HepG2 (cell line): Measurements from ENCODE around the gene AGER. TPM values are rescaled to one million over a fixed set of nuclear protein-coding genes. Genes with fewer than 3 reads are reported as not detected.
A peak's percentile ranks its signal among the peaks of the same experiment; 100 is the strongest.
"Not testable (repeated sequence)": the region's sequence is repeated elsewhere in the genome, so short reads cannot be mapped to it uniquely, and the experiment has no call there.

Experiments
- ATAC-seq: fragments of 200-7000 bp; cut with Tn5 transposase; 3 replicates; pipeline ENCODE4 v1.9.1; 2020; ENCODE audit warnings: mild to moderate bottlenecking, moderate library complexity
- BruUV-seq: library from RNA; stranded (reverse); fragments of 400-500 nt; replicated peaks from 2 replicates; lab custom pipeline; 2021; lab: Mats Ljungman, UMichigan
- CTCF ChIA-PET: fragments of 300-600 bp; formaldehyde crosslinking; extraction: SDS; loops from one replicate; lab custom pipeline; 2021; ENCODE audit warnings: low total read pairs, inconsistent platforms, low intra/inter-chr PET ratio; lab: Yijun Ruan, JAX
- POLR2A ChIA-PET: fragments of 350-600 bp; sonication (Branson Sonifier 250); formaldehyde crosslinking; loops from one replicate; lab custom pipeline; 2020; ENCODE audit warnings: antibody characterized with exemption, inconsistent platforms; lab: Yijun Ruan, JAX
- DNase-seq: peaks from one replicate; pipeline ENCODE4 v3.0.0-alpha.2; 2015; ENCODE audit warnings: low spot score
- FAIRE-seq: peaks from 3 replicates; lab custom pipeline; 2011; peaks lifted over from hg19 to GRCh38; lab: Jason Lieb, UNC
- H2AFZ ChIP-seq: one replicate; pipeline ENCODE4 v1.6.1; 2011; ENCODE audit warnings: low read length, inconsistent platforms
- H3K27ac ChIP-seq: fragments of 300-600 bp; 3 replicates; pipeline ENCODE4 v1.8.0; 2011; ENCODE audit warnings: mixed run types, mild to moderate bottlenecking, mixed read lengths, low read length, inconsistent platforms; ENCODE audit not compliant: insufficient read depth; ENCODE audit errors: extremely low read length
- H3K27me3 ChIP-seq, 2 experiments: fragments of 200-600 bp in 1 of 2; 2 replicates in 1 of 2; 3 replicates in 1 of 2; pipeline versions ENCODE4 v1.6.0 to v1.8.0; 2011; ENCODE audit warnings: low read length in 2 of 2, mild to moderate bottlenecking in 2 of 2, moderate library complexity in 2 of 2, inconsistent platforms in 1 of 2; ENCODE audit not compliant: insufficient read depth in 2 of 2, control insufficient read depth in 1 of 2
- H3K36me3 ChIP-seq, 2 experiments: fragments of 200-600 bp in 1 of 2; replicated peaks in 1 of 2; 2 replicates in 1 of 2; 3 replicates in 1 of 2; pipeline versions ENCODE4 v1.5.1 to v1.8.0; 2011; ENCODE audit warnings: low read length in 2 of 2, inconsistent platforms in 1 of 2; ENCODE audit not compliant: insufficient read depth in 2 of 2, control insufficient read depth in 1 of 2
- H3K4me1 ChIP-seq: 2 replicates; pipeline ENCODE4 v1.5.1; 2012; ENCODE audit warnings: low read length, inconsistent platforms; ENCODE audit not compliant: insufficient read depth
- H3K4me2 ChIP-seq: 2 replicates; pipeline ENCODE4 v1.6.0; 2011; ENCODE audit warnings: low read depth, low read length, inconsistent platforms
- H3K4me3 ChIP-seq, 3 experiments: fragments of 200-600 bp in 1 of 3; sonication (generic), shearing (Covaris generic) in 1 of 3; replicated peaks in 1 of 3; 2 replicates each; pipeline ENCODE4 v1.5.1; 2011 to 2016; ENCODE audit warnings: low read length in 3 of 3, inconsistent platforms in 2 of 3, low read depth in 2 of 3, mild to moderate bottlenecking in 2 of 3, control low read depth in 1 of 3, mixed read lengths in 1 of 3; ENCODE audit not compliant: insufficient read depth in 1 of 3
- H3K79me2 ChIP-seq: one replicate; pipeline ENCODE4 v1.6.1; 2011; ENCODE audit warnings: low read length, inconsistent platforms; ENCODE audit not compliant: insufficient read depth
- H3K9ac ChIP-seq: 2 replicates; pipeline ENCODE4 v1.6.0; 2011; ENCODE audit warnings: mild to moderate bottlenecking, low read depth, low read length, inconsistent platforms; ENCODE audit not compliant: insufficient read depth
- H3K9me3 ChIP-seq: 2 replicates; pipeline ENCODE4 v1.5.1; 2012; ENCODE audit warnings: mild to moderate bottlenecking, low read length
- H4K20me1 ChIP-seq: 2 replicates; pipeline ENCODE4 v1.6.0; 2011; ENCODE audit warnings: inconsistent platforms, mild to moderate bottlenecking, low read length, moderate library complexity; ENCODE audit not compliant: insufficient read depth
- AGO2 ChIP-seq: fragments of 200-400 bp; formaldehyde crosslinking; optimal IDR thresholded peaks from 2 replicates; pipeline ENCODE3; 2017; ENCODE audit warnings: mild to moderate bottlenecking, low read depth, low read length, moderate library complexity
- HCFC1 ChIP-seq: fragments of 150-350 bp; IDR thresholded peaks from 2 replicates; pipeline ENCODE4 v1.6.1; 2014; ENCODE audit warnings: low read depth, low read length
- NKX3-1 ChIP-seq: sonication (generic); formaldehyde crosslinking; IDR thresholded peaks from 2 replicates; pipeline ENCODE4 v1.5.0; 2020; ENCODE audit warnings: missing genetic modification reagents
- PCBP2 ChIP-seq: fragments of 200-400 bp; formaldehyde crosslinking; optimal IDR thresholded peaks from 2 replicates; pipeline ENCODE3; 2018; ENCODE audit warnings: low read length, low read depth; ENCODE audit not compliant: poor library complexity, severe bottlenecking
- POLR2A ChIP-seq, 2 experiments: IDR thresholded peaks; 2 replicates each; pipeline ENCODE4 v1.6.1; 2011; ENCODE audit warnings: low read depth in 2 of 2, low read length in 2 of 2, mild to moderate bottlenecking in 1 of 2, moderate library complexity in 1 of 2; ENCODE audit not compliant: insufficient read depth in 1 of 2
- POLR2G ChIP-seq: fragments of 200-400 bp; formaldehyde crosslinking; IDR thresholded peaks from 2 replicates; pipeline ENCODE4 v1.6.1; 2018; ENCODE audit warnings: mild to moderate bottlenecking, low read depth, low read length, moderate library complexity
- RXRB ChIP-seq: IDR thresholded peaks from 2 replicates; pipeline ENCODE4 v1.6.1; 2016; ENCODE audit warnings: borderline replicate concordance, missing genetic modification reagents, missing compliant biosample characterization
- TEAD2 ChIP-seq: sonication (generic); formaldehyde crosslinking; IDR thresholded peaks from 2 replicates; pipeline ENCODE4 v1.9.0; 2021; ENCODE audit warnings: missing genetic modification reagents
- WGBS: methylation state at CpG from one replicate; pipeline ENCODE4 v1.1.6; 2017; ENCODE audit warnings: low lambda C conversion rate; 5-methylcytosine and 5-hydroxymethylcytosine counted together
- in situ Hi-C: cut with HindIII; loops from 2 replicates; pipeline ENCODE4 v1.10.0; 2017; ENCODE audit warnings: low pct_unique_long_range_greater_than_20kb; ENCODE audit not compliant: extremely low pct_ligation_motif_present
- intact Hi-C: fragments of 100-400 bp; cut with micrococcal nuclease; formaldehyde crosslinking; loops from one replicate; pipeline ENCODE4 v1.10.0; 2022; ENCODE audit not compliant: unreplicated experiment
- polyA plus RNA-seq, 8 experiments: library from polyadenylated mRNA; depleted of rRNA in 3 of 8; stranded (reverse) in 7 of 8; unstranded in 1 of 8; fragments of >200 nt; fragmentation: Illumina TruSeq in 4 of 8; extraction: Trizol in 4 of 8; gene quantifications; 2 replicates each; pipeline versions ENCODE4 v1.2.1 to v1.2.3, GENCODE V29; 2011 to 2016; ENCODE audit warnings: low read depth in 4 of 8, missing spikeins in 1 of 8, mixed read lengths in 1 of 8; ENCODE audit not compliant: insufficient read depth in 1 of 8
- total RNA-seq, 5 experiments: library from RNA; depleted of rRNA; stranded (reverse); fragments of >200 nt; fragmentation: Illumina TruSeq; extraction: Trizol; gene quantifications; 2 replicates each; pipeline ENCODE4 v1.2.3, GENCODE V29; 2016; ENCODE audit warnings: low read depth in 1 of 5
- TF ChIP-seq, protein P1 (sequence below): sonication (generic); formaldehyde crosslinking; IDR thresholded peaks from 2 replicates; pipeline ENCODE4 v1.5.0; 2020; ENCODE audit warnings: missing genetic modification reagents, mild to moderate bottlenecking, borderline replicate concordance
- TF ChIP-seq, protein P2 (sequence below): sonication (generic); formaldehyde crosslinking; IDR thresholded peaks from 2 replicates; pipeline ENCODE4 v1.5.0; 2020; ENCODE audit warnings: mild to moderate bottlenecking, missing genetic modification reagents, borderline replicate concordance
- TF ChIP-seq, protein P3 (sequence below): sonication (generic); formaldehyde crosslinking; IDR thresholded peaks from 2 replicates; pipeline ENCODE4 v1.8.1; 2023; ENCODE audit warnings: missing genetic modification reagents, inconsistent platforms, borderline replicate concordance

AGER gene
- total and polyA plus RNA-seq, 2 of the 13 experiments (the other 11 are each of a cell fraction or from before 2014, with no cell fraction given), result 1.9 to 5.1 TPM

DNA sequence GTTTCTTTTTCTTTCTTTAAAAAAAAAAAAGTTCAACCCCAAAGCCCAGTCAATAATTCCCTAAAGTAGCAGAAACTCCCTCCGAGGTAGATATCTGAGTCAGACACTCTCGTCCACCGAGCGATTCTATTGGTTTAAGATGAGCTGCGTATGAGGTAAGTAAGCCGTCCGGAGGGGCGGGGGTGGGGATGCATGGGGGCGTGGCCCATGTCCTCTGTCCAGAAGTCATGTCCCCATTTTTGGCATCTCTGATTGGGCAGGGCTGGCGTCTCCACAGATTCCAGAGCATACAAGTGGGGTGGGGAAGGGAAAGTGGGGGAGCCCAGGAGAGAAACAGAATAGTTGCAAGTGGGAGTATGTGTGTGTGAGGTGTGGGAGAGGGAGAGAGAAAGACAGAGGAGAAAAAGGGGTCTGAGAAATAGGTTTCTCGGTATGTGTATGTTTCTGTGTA lies 1.7 kb upstream of the AGER start:
- FAIRE-seq, in situ Hi-C loops, intact Hi-C loops, H3K27ac ChIP-seq, H3K9ac ChIP-seq, CTCF ChIA-PET, H4K20me1 ChIP-seq, DNase-seq, H3K9me3 ChIP-seq, H3K4me2 ChIP-seq, BruUV-seq, H3K4me3 ChIP-seq, H3K27me3 ChIP-seq, H2AFZ ChIP-seq, ATAC-seq: not testable (repeated sequence)
- peaks cover 13% of the 10 kb centered on the region for H3K4me1 ChIP-seq
- POLR2A ChIA-PET, result interaction anchor here (1.0 to 7.1 kb wide), 3 partner anchors 7 to 69 kb away, joined by 4 to 127 read pairs (median 10); partner anchors contain the start of genes AGPAT1 and RNF5
- H3K36me3 ChIP-seq, result peaks cover 21 to 40% of the 10 kb centered on the region in 2 experiments
- peaks cover 14% of the 10 kb centered on the region for H3K79me2 ChIP-seq
- 93% methylated on average over 11 of the region's 11 CpGs for WGBS

DNA sequence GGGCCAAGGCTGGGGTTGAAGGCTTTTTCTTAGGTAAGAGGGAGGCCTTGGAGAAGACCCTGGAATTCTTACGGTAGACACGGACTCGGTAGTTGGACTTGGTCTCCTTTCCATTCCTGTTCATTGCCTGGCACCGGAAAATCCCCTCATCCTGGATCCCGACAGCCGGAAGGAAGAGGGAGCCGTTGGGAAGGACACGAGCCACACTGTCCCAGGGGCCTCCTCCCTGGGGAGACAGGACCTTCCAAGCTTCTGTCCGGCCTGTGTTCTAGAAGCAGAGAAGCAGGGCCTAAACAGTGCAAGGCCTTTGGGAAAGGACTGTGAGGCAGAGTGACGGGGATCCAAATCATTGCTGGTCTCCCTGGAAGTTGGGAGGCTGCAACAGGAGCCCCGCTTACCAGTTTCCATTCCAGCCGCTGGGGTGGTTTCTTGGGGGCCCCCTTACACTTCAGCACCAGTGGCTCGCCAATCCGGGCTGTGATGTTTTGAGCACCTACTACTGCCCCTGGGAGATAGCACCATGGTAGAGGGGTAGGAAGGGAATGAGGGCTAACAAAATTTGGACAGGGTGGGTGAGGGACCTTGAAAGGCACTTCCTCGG lies 470 bp downstream of the AGER start:
- DNase-seq, result no peak
- BruUV-seq, result no TSS peak
- peaks cover 20% of the 10 kb centered on the region for H3K4me1 ChIP-seq
- peaks cover 19% of the 10 kb centered on the region for H3K79me2 ChIP-seq
- no peak overlapping the region for H3K27ac ChIP-seq
- H4K20me1 ChIP-seq, result no peaks in the 10 kb centered on the region
- peaks cover 27 to 50% of the 10 kb centered on the region in 2 experiments for H3K36me3 ChIP-seq
- H3K4me2 ChIP-seq, result no peak overlapping the region
- intact Hi-C loops (no loop called here), in situ Hi-C loops (no loop called here)
- H3K27me3 ChIP-seq, result no peaks in the 10 kb centered on the region
- H3K9ac ChIP-seq, result no peak overlapping the region
- WGBS, result 95% methylated on average over 14 of the region's 15 CpGs
- POLR2A ChIA-PET, result interaction anchor here (0.6 to 2.4 kb wide), 3 partner anchors 9 to 47 kb away, joined by 3 to 18 read pairs (median 8); partner anchors contain the start of gene GPSM3
- ATAC-seq, result no peak
- H3K9me3 ChIP-seq, result no peaks in the 10 kb centered on the region
- CTCF ChIA-PET, result no interaction called here
- H2AFZ ChIP-seq, result no peak overlapping the region
- no peak for FAIRE-seq
- H3K4me3 ChIP-seq, result no peak overlapping the region
- TF ChIP-seq, protein P1, sequence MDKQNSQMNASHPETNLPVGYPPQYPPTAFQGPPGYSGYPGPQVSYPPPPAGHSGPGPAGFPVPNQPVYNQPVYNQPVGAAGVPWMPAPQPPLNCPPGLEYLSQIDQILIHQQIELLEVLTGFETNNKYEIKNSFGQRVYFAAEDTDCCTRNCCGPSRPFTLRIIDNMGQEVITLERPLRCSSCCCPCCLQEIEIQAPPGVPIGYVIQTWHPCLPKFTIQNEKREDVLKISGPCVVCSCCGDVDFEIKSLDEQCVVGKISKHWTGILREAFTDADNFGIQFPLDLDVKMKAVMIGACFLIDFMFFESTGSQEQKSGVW (CRISPR knock-in tag), result no peak
- TF ChIP-seq RXRB (CRISPR knock-in tag) (no peak), POLR2A (IDR thresholded peaks at IDR 0.05; ENCODE audit: insufficient read depth in 1 of 2, low read depth in 2 of 2, low read length in 2 of 2) (0 out of 4 replicates have a peak, but pooled peaks of 1 of the 2 experiments have one; percentile 3), NKX3-1 (CRISPR knock-in tag) (no peak), HCFC1 (no peak), TEAD2 (no peak), AGO2 (peak; percentile 79), POLR2G (no peak), PCBP2 (no peak)
- TF ChIP-seq, protein P2, sequence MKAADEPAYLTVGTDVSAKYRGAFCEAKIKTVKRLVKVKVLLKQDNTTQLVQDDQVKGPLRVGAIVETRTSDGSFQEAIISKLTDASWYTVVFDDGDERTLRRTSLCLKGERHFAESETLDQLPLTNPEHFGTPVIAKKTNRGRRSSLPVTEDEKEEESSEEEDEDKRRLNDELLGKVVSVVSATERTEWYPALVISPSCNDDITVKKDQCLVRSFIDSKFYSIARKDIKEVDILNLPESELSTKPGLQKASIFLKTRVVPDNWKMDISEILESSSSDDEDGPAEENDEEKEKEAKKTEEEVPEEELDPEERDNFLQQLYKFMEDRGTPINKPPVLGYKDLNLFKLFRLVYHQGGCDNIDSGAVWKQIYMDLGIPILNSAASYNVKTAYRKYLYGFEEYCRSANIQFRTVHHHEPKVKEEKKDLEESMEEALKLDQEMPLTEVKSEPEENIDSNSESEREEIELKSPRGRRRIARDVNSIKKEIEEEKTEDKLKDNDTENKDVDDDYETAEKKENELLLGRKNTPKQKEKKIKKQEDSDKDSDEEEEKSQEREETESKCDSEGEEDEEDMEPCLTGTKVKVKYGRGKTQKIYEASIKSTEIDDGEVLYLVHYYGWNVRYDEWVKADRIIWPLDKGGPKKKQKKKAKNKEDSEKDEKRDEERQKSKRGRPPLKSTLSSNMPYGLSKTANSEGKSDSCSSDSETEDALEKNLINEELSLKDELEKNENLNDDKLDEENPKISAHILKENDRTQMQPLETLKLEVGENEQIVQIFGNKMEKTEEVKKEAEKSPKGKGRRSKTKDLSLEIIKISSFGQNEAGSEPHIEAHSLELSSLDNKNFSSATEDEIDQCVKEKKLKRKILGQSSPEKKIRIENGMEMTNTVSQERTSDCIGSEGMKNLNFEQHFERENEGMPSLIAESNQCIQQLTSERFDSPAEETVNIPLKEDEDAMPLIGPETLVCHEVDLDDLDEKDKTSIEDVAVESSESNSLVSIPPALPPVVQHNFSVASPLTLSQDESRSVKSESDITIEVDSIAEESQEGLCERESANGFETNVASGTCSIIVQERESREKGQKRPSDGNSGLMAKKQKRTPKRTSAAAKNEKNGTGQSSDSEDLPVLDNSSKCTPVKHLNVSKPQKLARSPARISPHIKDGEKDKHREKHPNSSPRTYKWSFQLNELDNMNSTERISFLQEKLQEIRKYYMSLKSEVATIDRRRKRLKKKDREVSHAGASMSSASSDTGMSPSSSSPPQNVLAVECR (CRISPR knock-in tag), result no peak
- TF ChIP-seq, protein P3, sequence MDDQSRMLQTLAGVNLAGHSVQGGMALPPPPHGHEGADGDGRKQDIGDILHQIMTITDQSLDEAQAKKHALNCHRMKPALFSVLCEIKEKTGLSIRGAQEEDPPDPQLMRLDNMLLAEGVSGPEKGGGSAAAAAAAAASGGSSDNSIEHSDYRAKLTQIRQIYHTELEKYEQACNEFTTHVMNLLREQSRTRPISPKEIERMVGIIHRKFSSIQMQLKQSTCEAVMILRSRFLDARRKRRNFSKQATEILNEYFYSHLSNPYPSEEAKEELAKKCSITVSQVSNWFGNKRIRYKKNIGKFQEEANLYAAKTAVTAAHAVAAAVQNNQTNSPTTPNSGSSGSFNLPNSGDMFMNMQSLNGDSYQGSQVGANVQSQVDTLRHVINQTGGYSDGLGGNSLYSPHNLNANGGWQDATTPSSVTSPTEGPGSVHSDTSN, result no peak
